NCI-H82 treated with DMSO at 0.1 percent for 48 hours (cell line): ENCODE data around the gene PIGM.

Experiments
- DNase-seq: peaks from one replicate; lab custom pipeline; 2025; ENCODE audit not compliant: unreplicated experiment; lab: John Stamatoyannopoulos, UW

PIGM gene

DNA sequence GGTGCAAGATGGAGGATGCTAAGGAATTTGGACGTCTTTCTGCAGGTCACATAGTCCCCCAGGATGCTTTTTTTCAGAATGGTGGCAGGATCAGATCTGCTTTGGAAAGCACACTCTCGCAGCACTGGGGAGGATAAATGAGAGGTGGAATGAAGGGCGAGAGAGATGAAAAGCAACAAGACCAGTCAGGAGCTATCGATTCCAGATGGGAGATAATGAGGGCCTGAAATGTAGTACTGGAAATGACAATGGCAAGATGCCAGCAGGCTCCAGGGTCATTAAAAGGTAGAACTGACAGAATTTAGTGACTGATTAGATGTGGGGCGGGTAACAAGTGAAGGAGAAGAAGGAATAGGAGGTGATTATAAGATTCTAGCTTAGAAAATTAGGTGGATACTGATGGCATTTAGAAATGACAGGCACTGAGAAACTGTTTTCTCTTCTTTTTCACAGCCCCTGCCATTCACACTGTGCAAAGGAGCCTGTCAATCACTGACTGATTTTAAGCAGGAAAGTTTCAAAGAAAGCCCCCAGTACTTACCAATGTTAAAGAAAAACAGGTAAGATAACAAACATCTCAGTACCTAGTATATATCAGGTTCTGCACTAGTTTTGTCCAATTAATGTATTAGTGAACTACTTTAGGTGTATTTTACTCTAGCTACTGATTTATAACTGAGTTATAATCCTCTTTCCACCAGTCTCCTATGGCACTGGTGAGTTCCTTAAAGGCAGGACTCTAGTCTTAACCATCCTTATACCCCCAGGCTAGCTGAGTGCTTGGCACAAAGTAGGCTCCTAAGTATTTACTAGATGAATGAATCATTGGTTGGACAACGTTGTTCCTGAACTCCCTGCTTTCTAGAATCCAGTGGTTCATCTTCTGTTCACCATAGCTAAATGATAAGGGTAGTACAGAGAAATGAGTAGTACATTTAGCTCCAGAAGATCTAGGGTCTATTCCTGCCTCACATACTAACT, 9.2 kb downstream of the PIGM start:
- DNase-seq = no peak

DNA sequence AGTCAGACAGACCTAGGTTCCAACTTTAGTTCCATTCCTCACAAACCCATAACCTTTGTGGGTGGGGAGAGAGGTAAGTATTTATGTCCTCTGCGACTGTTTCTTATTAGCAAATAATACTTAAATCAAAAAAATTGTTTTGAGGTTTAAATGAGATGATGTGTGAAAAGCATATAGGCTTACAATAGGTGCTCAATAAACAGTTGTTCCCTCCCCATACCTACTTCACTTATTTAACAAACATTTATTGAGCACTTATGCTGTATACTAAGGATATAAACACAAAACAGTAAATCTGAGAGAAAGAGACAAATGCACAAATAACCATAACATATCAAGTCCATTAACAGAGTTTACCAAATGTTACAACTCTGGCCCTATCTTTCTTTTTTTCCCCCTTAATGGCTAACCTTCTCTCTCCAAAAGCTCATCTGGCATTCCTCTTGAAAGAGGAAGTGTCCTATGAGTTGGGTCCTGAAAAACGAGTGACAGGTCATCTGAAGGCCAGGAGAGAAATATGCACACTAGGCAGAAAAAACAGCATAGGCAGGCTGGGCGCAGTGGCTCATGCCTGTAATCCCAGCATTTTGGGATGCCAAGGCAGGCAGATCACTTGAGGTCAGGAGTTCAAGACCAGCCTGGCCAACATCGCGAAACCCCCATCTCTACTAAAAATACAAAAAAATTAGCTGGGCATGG, 10.3 kb downstream of the PIGM start:
- no peak for DNase-seq

DNA sequence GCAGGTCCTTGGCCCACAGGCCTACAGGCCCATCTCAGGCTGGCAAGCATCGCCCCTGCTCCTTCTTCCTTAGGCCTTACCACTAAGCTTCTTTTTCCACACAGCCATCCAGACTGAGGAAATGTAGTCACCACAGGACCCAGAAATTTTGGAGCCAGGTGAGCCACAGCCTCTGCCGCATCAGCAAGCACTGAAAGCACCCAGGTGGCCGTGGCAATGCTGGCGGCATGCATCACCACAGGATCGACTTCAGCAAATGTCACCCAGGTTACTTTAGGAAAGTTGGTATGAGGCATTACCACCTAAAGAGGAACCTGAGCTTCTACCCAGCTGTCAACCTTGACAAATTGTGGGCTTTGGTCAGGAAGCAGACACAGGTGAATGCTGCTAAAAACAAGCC, 11.6 kb downstream of the PIGM start:
- no peak for DNase-seq

DNA sequence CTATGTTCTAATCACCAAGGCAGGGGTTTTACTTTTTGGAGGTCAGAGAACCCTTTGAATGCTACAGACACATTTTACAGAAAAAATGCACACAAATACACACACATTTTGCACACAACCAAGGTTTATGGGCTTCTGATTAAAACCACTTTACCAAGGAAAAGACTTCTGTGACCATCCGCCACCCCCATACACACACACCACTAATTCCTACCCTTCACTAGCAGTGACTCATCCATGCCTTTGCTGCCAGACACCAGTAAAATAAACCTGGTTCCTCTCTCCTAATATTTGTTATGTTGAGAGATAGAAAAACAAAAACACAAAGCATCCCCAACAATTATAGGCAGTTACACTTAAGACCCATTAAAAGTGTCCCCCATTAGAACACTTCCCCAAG, 12.9 kb downstream of the PIGM start:
- DNase-seq = no peak

DNA sequence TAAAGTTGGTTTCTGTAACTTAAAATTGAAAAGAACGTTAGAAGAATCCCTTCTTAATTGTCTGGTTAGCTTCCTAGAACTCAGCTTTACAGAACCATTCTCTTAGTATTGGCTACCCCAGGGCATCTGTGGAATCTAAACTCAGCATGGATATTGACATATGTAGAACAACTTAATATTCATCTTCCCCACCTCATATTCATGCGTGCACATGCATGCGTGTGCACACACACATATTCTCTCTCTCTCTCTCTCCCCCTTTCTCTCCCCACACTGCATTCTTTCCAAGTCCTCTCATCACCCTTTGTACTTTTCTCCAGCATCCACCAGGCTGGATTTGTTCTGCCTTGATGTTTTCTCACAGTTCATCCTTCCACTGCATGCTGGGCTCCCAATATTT, 13.4 kb downstream of the PIGM start:
- DNase-seq = no peak

DNA sequence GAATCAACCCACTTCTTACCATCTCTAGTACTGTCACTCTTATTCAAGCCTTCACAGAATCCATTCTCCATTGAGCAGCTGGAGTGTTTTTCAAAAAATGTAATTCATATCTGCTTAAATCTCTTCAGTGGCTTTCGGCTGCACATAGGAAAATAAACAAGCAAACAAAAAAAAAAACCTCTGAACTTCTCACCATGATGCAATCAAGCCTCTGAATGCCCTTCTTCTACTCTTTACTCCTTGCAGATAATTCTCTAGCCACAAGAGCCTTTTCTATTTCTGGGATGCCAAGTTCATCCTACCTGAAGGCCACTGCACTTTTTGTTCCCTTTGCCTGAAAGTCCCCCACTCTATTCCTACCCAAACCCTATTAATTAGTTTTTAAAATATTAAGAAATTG, 14.2 kb downstream of the PIGM start:
- no peak for DNase-seq

DNA sequence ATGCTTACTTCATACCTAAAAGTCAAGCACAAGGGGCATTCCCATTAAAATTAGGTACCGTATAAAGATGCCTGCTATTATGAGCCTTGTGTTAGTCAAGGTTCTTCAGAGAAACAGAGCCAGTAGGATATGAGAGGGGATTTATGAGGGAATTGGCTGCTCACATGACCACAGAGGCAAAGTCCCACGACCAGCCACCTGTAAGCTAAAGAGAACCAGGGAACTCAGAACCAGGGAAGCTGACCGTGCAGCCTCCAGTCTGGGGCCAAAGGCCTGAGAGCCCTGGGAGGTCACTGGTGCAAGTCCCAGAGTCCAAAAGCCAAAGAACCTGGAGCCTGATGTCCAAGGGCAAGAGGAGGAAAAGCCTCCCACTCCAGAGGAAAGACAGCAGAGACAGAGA, 20.0 kb downstream of the PIGM start:
- no peak for DNase-seq

DNA sequence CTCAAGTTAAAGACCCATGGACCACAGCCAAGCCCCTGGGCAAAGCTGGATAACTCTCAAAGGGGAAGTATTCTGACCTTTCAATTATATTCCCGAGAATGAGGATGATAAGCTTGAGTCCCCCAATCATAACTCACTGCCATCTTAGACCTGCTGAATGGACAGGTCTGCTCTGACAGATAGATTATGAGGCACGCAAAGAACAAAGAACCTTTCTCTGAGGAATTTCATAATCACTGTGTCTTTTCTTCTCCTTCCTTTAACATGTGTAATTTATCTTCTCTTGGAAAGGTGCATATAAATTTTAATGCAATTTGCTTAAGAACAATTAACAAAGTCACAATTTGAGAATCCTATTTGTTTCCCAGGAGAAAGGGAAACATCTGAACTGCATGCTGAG, 22.0 kb downstream of the PIGM start:
- DNase-seq = no peak

DNA sequence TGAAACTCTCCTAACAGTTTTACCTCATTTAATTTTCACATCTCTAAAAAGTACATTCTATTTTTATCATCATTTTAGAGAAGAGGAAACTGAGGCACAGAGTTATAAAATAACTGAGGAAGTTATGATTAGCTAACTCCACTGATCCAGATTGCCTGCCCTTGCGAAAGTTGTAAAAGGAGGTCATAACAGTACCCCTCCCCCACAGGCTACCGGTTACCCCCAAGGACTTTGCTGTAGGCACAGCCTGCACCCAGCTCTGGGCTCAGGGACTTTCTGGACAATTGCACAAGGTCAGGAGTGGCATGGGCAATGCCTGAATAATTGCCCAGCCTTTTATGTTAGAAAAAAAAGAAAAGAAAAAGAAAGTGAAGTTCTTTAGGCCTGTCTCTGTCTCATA, 22.7 kb downstream of the PIGM start:
- DNase-seq = no peak

DNA sequence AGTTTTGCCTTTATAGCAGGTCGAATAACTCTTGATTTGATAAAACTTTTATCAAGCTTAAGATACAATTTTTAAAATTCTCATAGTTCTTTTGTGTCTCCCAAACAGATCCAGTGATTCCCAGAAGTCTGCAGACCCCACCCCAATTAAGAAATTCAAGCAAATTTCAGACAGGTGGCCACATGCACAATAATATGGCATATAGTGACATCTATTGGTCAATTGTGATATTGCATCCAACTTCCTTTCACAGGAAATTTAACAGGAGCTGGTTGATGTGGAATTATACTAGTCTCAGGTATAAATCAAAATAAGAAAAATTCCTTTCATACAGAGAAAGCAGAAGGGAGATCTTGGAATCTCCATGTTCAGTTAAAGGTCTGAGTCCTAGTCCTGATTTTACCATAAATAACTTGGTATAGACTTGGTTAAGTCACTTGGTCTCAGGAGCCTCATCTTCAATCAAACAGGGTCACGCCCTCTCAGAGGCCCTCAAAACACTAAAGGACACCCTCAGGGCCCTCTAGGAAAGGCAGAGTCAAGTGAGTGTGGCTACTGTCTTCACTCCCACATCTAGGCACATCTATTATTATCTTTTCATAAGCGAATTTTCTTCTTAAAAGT, 24.1 kb downstream of the PIGM start:
- DNase-seq = peak; percentile 18

DNA sequence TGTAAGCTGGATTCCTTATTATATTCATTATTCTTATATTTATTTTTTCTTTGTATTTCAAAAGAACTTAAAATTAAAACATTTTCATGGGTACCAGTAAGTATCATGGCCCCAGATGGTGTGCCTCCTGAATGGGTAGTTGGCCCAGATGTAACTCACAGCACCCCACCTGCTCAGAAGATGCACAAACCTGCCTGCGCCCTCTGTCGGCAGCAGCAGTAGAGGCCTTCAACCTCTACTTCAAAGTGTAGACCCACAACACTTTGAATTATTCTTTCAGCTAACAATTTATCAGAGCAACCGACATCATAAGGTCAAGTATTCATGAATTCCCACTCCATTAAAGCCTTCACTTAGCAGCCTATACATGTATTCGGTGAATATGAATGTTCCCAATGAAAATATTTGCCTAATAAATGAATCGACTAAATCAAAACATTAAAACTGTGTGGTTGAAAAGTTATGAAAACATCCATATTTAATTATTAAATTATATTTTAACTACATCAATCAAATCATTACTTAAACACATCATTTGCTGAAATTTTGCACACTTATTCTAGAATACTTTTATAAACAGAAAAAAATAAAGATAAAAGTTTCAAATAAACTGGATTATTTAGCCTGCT, 25.4 kb downstream of the PIGM start:
- peak; percentile 50 for DNase-seq

DNA sequence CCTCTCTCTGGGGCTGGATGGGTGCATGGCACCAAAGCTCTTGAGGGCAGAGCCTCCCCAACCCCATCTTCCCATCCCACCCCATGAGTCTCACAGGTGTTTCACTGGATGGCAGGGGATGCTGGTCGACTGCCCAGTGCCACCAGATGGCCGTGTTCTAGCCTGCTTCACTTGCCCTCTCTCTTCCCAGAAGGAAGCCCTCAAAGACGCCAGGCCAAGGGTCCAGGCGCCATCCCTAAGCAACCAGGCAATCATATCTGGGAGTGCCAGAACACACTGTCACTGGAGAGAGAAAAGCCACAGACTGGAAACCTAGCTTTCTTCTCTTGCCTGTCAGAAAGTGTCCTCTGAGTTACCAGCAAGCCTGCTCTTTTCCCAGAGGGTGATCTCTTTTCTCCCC, 26.7 kb downstream of the PIGM start:
- DNase-seq = no peak

DNA sequence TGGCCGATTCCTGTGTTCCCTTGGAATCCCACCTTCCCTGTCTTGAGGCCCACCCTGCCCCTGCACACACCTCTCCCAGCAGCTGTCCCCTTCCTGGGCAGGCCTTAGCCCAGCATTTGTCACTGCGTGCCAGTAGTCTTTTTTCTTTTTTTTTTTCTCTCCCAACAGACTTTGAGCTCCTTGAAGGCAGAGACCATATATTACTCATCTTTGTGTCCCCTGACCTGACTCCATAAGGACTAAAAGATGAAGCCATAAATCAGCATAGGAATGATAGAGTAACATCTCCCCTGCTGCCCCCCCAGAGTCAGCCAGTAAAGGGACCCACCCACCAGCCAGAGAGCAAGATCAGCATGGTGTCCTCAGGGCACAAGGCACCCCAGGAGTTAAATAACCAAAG, 27.4 kb downstream of the PIGM start:
- DNase-seq = no peak

DNA sequence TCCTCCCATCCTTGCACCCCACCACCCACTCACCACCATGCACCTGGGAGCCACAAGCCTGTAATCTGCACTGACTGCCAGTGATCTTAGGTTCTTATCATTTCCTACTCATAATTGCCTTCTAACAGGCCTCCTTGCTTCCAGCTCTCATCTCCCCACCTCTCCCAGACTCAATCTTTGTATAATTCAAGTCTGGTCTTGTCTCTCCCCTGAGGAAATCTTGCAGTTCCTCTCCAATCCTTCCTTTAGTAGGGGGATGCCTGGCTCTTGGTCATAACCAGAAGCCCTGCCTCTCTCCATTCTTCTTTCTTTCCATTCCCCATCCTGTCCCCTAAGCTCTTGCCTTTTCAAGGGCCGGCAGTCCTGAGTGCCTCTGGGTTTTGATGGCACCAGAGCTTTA, 27.8 kb downstream of the PIGM start:
- DNase-seq = no peak

DNA sequence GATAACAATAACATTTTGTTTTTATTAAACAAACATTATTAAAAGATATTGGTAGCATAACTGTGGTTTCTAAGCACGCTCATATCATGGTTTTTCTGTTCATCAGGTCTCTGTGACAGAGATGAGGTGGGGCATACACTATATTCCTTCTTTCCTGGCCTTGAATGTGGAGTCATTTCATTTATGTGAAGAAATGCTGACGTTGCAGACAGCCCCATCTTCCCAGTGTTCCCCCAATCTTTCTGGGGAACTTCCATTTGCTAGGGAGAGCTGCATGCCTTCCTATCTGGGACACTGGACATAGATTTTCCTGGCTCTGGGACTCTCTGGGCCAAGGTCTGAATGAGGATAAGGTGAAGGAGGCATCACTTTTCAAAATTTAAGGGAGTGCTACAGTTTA, 30.4 kb downstream of the PIGM start:
- DNase-seq = no peak

DNA sequence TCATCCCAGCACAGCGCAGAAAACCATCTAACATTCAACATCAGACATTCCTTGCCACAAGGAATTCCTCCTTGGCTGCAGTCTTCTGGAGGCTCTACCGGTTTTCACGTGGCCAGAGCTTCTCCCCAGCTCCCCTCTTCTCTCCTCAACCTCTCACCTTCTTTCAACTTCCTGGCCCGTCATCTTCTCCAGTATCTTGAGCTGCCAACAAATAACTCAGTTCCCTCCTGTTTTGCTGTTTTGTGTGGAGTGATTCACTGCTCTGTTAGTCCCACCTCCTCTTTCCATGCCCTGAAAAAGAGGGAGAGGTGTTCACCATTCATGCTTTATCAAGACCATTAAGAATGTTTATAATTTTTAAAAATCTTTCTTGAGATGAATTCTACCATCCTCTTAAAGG, 32.6 kb downstream of the PIGM start:
- no peak for DNase-seq

DNA sequence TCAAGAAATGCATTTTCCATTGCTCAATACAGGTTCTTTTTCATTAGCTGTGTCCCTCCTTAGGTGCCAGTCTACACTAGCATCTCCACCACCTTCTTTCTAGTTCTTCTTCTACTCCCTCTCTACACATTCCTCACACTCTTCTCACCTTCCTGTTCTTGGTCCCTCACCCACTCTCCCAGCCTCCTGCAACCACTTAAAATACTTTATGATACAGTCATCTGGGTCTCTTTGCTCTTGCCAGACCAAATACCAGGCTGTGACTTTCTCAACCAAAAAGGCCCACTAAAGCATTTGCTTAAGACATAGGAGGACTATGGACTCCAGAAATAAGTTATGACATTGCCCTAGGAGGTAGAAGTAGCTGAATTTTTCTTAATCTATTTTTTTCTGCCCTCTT, 35.1 kb downstream of the PIGM start:
- DNase-seq = no peak

DNA sequence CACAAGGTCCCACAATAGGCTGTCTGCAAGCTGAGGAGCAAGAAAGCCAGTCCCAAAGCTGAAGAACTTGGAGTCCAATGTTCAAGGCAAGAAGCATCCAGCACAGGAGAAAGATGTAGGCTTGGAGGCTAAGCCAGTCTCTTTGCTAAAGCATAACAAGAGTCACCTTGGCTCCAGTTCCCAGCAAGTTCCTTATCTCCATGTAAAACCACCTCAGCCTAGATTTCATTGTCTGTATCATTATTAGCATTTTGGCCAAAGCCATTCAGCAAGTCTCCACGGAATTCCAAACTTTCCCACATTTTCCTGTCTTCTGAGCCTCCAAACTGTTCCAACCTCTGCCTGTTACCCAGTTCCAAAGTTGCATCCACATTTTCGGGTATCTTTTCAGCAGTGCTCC, 36.9 kb downstream of the PIGM start:
- no peak for DNase-seq

DNA sequence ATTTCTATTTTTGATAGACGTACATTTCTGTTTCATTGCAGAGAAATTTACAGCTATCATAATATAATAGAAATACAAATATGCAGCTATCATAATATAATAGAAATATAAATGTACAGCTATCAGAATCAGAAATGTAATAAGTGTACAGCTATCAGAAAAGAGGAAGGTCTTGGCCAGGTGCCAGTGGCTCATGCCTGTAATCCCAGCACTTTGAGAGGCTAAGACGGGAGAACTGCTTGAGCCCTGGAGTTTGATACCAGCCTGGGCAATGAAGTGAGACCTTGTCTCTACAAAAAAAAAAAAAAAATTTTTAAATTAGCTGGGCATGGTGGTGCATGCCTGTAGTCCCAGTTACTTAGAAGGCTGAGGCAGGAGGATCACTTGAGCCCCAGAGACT, 37.9 kb downstream of the PIGM start:
- DNase-seq = peak; percentile 30

DNA sequence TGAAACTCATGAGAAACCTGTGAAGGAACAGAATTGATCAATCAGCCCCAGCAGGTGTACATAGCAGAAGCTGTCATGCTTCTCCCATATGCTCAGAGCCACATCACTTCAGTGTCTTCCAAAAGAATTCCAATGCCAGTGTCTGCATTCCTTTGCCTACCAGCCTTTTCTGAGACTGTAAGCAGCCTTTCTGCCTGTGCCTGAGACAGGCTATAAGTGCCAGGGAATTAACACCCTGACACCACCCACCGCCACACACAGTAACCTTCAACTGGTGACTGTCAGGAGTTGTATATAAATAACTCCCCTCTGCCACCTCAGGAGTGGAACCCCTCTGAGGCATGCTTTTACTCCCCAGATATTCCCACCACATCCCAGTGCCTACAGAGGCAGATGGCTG, 39.6 kb downstream of the PIGM start:
- no peak for DNase-seq

DNA sequence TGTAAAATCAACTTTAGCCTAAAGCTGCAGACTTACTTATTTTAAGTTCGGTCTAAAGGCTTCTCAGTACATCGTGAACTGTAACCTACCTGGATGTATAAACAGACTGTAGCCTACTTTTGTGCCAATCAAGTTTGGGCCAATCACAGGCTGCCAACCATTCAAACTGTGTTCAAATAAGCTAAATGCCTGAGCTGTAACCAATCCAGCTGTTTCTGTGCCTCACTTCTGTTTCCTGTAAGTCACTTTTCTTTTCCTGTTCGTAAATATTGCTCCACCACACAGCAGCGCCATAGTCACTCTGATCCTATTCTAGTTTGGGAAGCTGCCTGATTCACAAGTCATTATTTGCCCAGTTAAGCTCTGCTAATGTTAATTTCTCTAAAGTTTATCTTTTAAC, 40.3 kb downstream of the PIGM start:
- no peak for DNase-seq

DNA sequence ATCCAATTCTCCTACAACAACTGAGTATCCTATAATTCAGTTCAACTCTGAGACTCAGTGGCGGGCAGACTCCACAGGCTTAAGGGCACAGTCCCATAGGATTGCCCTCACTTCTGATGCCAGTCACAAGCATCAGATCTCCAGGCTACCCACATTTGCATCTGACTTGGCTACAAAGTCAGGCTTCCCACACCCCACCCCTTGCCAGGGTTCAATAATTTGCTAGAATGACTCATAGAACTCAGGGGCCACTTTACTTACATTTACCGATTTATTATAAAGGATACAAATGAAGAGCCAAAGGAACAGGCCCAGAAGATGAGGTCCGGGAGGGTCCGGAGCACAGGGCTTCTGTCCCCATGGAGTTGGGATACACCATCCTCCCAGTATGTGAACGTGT, 41.8 kb downstream of the PIGM start:
- DNase-seq = no peak
